ENCODE measurements around the gene SLC38A1.

DNA sequence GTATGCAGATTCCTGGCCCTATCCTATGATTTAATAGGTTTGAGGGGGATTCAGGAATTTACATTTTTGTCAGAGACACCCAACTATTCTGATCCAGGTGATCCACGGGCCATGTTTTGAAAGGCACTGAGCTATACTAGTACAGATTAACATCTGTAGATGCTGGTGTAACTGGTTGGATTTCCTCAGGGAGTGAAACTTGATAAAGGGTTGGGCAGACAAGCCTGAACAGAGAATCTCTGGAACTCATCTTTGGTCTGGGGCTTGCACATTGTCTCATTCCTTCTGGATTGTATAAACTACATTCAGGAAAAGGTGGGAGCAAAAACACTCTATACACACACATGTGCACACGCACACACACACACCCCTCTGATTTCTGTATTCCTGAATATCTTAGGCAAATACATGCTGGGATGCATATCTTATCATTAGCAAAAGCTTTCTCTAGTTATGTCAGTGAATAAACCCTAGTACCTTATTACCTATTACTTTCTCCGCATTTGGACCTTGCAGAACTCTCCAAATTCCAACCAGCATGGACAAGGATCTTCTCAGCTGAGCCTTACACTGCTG is 104.6 kb downstream of the SLC38A1 start:
- TF ChIP-seq MAZ (IDR thresholded peaks at IDR 0.05; ENCODE audit: borderline replicate concordance, low read depth, low read length) (no peak), CTCF (IDR thresholded peaks at IDR 0.05) (no peak), REST (IDR thresholded peaks at IDR 0.05) (no peak), MAFK (IDR thresholded peaks at IDR 0.05; ENCODE audit: partially characterized antibody) (no peak), POLR2A (IDR thresholded peaks at IDR 0.05; ENCODE audit: low read length) (no peak), USF2 (IDR thresholded peaks at IDR 0.05) (no peak), HOXA7 (CRISPR knock-in tag; IDR thresholded peaks at IDR 0.05) (no peak)
